ENCODE results near the gene SPR.

SPR gene

DNA sequence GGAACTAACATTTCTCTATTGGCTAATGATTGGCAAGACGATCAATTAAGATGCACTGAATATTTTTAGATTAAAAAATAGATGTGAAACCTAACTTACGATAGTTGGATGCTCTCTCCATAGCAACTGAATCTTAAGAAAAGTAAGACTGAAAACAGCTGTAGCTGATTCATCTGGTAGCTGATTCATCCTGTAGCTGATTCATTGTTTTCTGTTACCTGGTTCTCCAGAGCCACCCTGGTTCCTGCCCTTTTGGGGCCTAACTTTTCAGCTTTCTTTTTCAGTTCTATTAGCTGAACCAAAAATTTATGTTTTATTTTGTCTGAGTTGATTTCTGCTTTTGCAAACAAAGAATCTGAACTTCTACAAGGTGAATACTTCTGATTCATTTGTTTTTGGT is 22.7 kb upstream of the SPR start:
- H3K27me3 ChIP-seq (ENCODE audit: low read depth) = peaks cover 14% of the 10 kb centered on the region
- no peak for DNase-seq (ENCODE audit: low spot score in 2 of 2)
- peaks cover 7% of the 10 kb centered on the region for H3K4me1 ChIP-seq
- in situ Hi-C loops (cut with MboI; ENCODE audit: low sequenced_read_pairs) = loop anchor here (5.0 to 25.0 kb wide), 2 partner anchors 92 to 1327 kb away; no protein-coding TSS in a partner anchor
- no peaks in the 10 kb centered on the region for H3K36me3 ChIP-seq (replicated peaks)
- no peak overlapping the region for H3K4me3 ChIP-seq
- H3K9me3 ChIP-seq = no peaks in the 10 kb centered on the region

DNA sequence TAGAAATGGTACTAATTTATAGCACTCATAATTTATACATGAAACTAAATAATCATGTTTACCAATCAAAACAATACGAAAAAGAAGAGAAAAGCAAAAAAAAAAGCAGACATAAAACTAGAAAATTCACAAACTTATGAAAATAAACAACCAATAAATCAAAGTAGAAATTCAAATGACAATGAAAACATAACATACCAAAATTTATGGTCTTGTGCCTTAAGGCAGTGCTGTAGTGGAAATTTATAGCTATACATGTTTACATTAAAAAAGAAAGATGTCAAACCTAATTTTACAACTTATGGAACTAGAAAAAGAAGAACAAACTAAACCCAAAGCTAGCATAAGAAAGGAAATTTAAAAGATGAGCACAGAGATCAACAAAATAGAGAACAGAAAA is 16.1 kb upstream of the SPR start:
- in situ Hi-C loops (cut with MboI; ENCODE audit: low sequenced_read_pairs) = loop anchor here (25.0 kb wide), 1 partner anchor 1334 kb away; no protein-coding TSS in a partner anchor
- H3K27me3 ChIP-seq (ENCODE audit: low read depth) = peaks cover under 1% of the 10 kb centered on the region; the same call in 1 of the 2 replicates
- DNase-seq (ENCODE audit: low spot score in 2 of 2) = no peak
- H3K4me3 ChIP-seq = no peak overlapping the region
- H3K4me1 ChIP-seq = no peaks in the 10 kb centered on the region
- no peaks in the 10 kb centered on the region for H3K36me3 ChIP-seq (replicated peaks)
- no peaks in the 10 kb centered on the region for H3K9me3 ChIP-seq

DNA sequence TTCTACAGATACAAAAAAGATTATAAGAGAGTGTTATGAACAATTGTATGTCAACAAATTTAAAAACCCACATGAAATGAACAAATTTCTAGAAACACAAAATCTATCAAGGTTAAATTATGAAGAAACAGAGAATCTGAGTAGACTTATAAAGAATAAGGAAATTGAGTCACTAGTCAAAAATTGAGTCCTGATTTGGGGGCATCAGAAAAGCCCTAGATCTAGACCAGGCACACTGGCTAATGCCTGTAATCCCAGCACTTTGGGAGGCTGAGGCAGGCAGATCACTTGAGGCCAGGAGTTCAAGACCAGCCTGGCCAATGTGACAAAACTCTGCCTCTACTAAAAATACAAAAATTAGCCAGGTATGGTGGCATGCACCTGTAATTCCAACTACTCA is 15.3 kb upstream of the SPR start:
- DNase-seq (ENCODE audit: low spot score in 2 of 2) = no peak
- Histone ChIP-seq H3K4me1 (no peaks in the 10 kb centered on the region), H3K4me3 (no peak overlapping the region), H3K36me3 (replicated peaks) (no peaks in the 10 kb centered on the region), H3K27me3 (ENCODE audit: low read depth) (0 out of 2 replicates have a peak, but pooled peaks cover 2% of the 10 kb centered on the region), H3K9me3 (no peaks in the 10 kb centered on the region)
- in situ Hi-C loops (cut with MboI; ENCODE audit: low sequenced_read_pairs) = loop anchor here (25.0 kb wide), 1 partner anchor 1335 kb away; no protein-coding TSS in a partner anchor

DNA sequence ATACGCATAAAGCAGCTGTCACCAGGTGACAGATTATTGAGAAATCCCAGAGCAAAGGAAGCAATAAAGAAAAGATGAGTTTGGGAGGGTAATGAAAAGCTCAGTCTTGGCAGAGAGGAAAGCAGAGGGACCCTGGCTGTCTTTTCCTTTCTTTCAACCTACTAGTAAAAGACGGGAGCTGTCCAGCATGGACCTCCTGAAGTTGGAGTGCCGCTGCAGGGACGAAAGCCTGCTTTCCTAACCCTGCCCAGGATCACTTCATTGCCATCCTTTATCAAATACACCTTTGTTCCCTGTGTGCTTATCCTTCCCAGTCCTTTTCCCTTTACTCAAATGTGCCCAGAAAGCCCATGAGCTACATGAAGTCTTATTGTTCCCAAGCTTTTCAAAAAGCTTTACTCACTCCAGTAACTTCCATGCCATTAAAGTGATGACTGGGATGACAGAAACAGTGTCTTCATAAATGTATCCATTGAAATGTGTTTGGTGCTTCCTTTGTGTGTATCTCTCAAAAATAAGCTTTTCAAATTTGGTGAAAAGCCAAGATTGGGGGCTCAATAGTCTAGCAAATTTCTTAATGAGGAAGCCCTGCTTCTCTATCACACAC is 3.7 kb upstream of the SPR start:
- Histone ChIP-seq H3K36me3 (replicated peaks) (no peaks in the 10 kb centered on the region), H3K9me3 (no peaks in the 10 kb centered on the region), H3K4me1 (peaks cover 7% of the 10 kb centered on the region), H3K4me3 (no peak overlapping the region), H3K27me3 (ENCODE audit: low read depth) (peaks cover 7% of the 10 kb centered on the region)
- peak; percentile 49 to 81 for DNase-seq (ENCODE audit: low spot score in 2 of 2)
- in situ Hi-C loops (cut with MboI; ENCODE audit: low sequenced_read_pairs) = no loop called here

DNA sequence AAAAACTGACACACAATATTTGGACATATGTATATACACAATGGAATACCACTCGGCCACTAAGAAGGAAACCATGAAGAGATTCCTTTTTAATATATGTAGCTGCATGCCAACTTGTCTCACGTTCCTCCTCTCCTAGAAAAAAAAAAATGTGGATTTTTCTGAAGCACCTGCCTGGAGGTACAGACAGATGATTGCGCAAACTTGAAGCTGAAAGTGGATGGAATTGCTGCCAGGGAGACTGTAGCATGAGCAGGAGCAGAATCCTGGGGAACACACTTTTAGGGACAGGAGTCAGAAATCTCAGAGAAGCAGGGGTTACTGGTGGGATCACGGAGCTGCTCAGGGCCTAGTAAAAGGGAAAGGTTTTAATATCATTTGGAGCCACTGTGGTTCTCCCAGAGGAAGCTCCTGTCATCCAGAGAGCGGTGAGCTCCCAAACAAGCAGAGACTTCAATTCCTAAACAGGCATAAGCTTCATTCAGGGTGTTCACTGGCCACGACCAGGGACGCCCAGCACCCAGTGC is 640 bp upstream of the SPR start:
- in situ Hi-C loops (cut with MboI; ENCODE audit: low sequenced_read_pairs) = no loop called here
- DNase-seq (ENCODE audit: low spot score in 2 of 2) = no peak
- H3K4me1 ChIP-seq = peaks cover 11% of the 10 kb centered on the region
- no peaks in the 10 kb centered on the region for H3K9me3 ChIP-seq
- H3K27me3 ChIP-seq (ENCODE audit: low read depth) = no peaks in the 10 kb centered on the region
- peaks cover 4% of the 10 kb centered on the region; the same call in 1 of the 2 replicates for H3K36me3 ChIP-seq (replicated peaks)
- peak overlapping the region; percentile 42 for H3K4me3 ChIP-seq

DNA sequence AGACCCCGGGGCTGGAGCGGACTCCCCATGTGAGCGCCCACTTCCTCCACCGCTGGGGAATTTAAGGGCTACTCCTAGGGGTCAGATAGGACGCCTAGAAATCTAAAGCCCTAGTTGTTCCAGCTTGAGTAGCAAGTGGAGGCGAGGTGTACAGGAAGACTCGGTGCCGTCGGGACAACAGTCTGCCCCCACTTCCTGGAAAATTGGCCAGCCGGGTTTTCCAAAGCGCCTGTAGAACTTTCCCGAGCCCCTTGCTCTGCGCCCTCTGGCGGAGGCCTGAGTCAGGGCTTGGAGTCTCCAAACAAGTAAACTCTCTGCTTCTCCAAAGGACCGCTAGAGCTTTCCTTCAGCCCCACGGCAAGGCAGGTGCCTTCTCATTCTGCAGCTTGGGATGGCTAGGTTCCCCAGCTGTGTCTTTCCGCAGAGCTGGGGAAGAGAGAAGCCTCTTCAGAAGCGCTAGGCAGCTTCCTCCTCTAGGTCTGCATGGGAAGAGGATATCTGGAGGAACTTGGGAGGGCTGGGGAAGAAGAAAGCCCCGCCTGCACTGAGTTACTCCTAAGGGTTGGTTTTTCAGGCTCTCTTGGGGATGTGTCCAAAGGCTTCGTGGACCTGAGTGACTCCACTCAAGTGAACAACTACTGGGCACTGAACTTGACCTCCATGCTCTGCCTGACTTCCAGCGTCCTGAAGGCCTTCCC is 681 bp downstream of the SPR start:
- Histone ChIP-seq H3K9me3 (no peaks in the 10 kb centered on the region), H3K27me3 (ENCODE audit: low read depth) (no peaks in the 10 kb centered on the region), H3K4me3 (peak overlapping the region; percentile 42), H3K36me3 (replicated peaks) (peaks cover 4% of the 10 kb centered on the region; the same call in 1 of the 2 replicates), H3K4me1 (peaks cover 11% of the 10 kb centered on the region)
- in situ Hi-C loops (cut with MboI; ENCODE audit: low sequenced_read_pairs) = no loop called here
- peak; percentile 85 to 95 for DNase-seq (ENCODE audit: low spot score in 2 of 2)

DNA sequence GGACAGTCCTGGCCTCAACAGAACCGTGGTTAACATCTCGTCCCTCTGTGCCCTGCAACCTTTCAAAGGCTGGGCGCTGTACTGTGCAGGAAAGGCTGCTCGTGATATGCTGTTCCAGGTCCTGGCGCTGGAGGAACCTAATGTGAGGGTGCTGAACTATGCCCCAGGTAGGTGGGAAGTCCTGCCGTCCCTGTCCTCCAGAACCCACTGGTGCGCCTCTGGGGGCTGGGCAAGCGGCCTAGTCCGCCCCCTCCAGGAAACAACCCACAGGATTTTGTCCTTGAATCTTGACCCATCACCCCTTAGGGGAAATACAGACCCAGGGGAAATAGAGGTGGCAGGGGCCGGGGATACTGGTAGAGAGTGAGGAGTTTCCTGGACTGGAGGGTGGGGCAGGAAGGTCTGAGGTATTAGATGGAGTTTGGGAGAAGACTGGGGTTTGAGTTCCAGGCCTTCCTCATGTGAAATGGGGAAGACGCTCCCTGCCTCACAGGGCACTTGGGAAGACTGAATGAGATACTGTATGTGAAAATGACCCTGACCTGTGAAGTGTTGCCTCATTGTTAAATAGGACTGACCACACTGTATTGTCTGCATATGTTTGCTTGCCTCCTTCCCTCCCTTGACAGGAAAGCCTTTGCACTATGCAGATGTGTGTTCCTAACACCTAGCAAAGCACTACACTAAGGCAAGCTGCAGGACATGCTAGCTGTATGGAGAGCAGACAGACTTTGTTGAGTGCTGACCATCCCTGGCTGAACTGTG is 1.4 kb downstream of the SPR start:
- no peaks in the 10 kb centered on the region for H3K27me3 ChIP-seq (ENCODE audit: low read depth)
- peaks cover 11% of the 10 kb centered on the region for H3K4me1 ChIP-seq
- H3K36me3 ChIP-seq (replicated peaks) = peaks cover 4% of the 10 kb centered on the region; the same call in 1 of the 2 replicates
- in situ Hi-C loops (cut with MboI; ENCODE audit: low sequenced_read_pairs) = no loop called here
- H3K9me3 ChIP-seq = no peaks in the 10 kb centered on the region
- DNase-seq (ENCODE audit: low spot score in 2 of 2) = no peak
- peak overlapping the region; percentile 42 for H3K4me3 ChIP-seq

DNA sequence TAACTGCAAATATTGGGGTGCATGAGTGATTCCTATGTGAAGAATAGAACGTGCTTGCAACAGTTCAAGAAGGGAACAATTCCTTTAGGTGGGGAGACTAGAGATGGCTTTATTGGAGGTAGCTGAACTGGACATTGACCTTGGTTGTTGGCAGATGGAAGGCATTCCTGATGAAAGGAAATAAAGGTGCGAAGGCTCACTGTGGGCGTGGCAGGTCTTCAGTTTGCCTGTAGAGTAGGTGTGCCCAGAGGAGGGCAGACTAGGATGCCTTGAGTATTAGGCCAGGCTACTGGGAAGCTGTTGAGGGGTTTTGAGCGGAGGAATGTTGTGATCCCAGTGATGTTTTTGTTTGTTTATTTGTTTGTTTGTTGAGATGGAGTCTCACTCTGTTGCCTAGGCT is 2.8 kb downstream of the SPR start:
- Histone ChIP-seq H3K36me3 (replicated peaks) (peaks cover 4% of the 10 kb centered on the region; the same call in 1 of the 2 replicates), H3K4me1 (peaks cover 11% of the 10 kb centered on the region), H3K27me3 (ENCODE audit: low read depth) (no peaks in the 10 kb centered on the region), H3K4me3 (no peak overlapping the region), H3K9me3 (no peaks in the 10 kb centered on the region)
- in situ Hi-C loops (cut with MboI; ENCODE audit: low sequenced_read_pairs) = loop anchor here (5.0 kb wide), 1 partner anchor 272 kb away; no protein-coding TSS in a partner anchor
- no peak for DNase-seq (ENCODE audit: low spot score in 2 of 2)

DNA sequence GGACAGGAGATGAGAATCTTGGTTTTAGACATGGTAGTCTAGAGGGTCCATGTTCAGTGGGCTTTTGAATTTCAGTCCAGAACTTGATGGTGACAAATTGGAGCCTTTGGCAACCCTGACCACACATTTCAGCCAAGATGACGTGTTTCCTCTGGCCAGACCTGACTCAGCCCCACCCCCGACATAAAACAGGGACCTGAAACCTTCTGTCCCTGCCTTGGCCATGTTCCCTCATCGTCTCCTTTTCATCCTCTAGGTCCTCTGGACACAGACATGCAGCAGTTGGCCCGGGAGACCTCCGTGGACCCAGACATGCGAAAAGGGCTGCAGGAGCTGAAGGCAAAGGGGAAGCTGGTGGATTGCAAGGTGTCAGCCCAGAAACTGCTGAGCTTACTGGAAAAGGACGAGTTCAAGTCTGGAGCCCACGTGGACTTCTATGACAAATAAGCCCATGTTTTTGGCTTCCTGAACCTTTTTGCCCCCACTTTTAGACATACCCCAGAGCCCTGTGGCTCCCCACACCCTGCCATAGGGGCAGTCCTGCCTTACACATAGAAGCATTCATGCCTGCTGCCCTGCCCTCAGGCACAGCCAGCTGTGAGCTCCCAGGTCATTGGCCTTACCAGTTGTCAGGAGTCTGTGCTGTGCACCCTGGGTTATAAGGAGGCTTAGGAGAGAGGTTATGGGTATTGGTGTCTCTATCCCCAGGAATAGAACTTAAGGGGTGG is 4.0 kb downstream of the SPR start:
- H3K4me3 ChIP-seq = no peak overlapping the region
- H3K27me3 ChIP-seq (ENCODE audit: low read depth) = 0 out of 2 replicates have a peak, but pooled peaks cover 2% of the 10 kb centered on the region
- no peak for DNase-seq (ENCODE audit: low spot score in 2 of 2)
- in situ Hi-C loops (cut with MboI; ENCODE audit: low sequenced_read_pairs) = loop anchor here (5.0 kb wide), 1 partner anchor 271 kb away; no protein-coding TSS in a partner anchor
- H3K36me3 ChIP-seq (replicated peaks) = peaks cover 4% of the 10 kb centered on the region; the same call in 1 of the 2 replicates
- H3K9me3 ChIP-seq = no peaks in the 10 kb centered on the region
- peaks cover 11% of the 10 kb centered on the region for H3K4me1 ChIP-seq

DNA sequence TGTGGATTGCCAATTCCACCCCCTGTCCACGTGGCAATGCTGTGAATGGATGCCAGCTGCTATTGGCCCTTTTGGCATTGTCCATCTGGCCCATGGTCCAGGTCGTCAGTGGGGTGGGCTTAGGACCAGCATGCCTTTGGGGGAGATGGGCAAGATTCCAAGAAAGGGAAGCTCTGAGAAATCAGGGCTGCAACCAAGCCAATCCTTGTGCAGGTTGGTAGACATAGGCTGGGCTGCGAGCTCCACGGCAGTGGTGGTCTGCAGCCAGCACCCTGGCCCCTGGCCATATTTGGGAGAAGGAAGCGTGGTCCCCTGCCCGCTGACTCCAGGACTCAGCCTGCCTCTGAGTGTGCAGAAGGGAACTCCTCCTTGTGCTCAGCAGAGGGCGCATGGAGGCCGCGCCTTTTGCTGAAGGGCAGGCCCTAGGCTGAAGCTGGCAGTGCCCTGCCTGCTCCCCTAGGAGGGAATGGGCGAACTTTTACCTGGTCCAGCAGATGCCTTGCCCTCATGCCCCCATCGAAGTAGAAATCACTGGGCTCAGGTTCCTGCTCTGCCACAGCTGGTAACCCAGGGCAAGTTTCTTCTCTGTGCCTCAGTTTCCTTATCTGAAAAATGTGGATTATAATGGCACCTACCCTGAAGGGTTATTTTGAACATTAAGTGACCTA is 5.4 kb downstream of the SPR start:
- Histone ChIP-seq H3K4me3 (no peak overlapping the region), H3K4me1 (peaks cover 4% of the 10 kb centered on the region), H3K27me3 (ENCODE audit: low read depth) (0 out of 2 replicates have a peak, but pooled peaks cover 2% of the 10 kb centered on the region), H3K36me3 (replicated peaks) (peaks cover 4% of the 10 kb centered on the region; the same call in 1 of the 2 replicates), H3K9me3 (no peaks in the 10 kb centered on the region)
- in situ Hi-C loops (cut with MboI; ENCODE audit: low sequenced_read_pairs) = loop anchor here (5.0 kb wide), 1 partner anchor 270 kb away; no protein-coding TSS in a partner anchor
- DNase-seq (ENCODE audit: low spot score in 2 of 2) = peak in 1 of 2 experiments; percentile 58

DNA sequence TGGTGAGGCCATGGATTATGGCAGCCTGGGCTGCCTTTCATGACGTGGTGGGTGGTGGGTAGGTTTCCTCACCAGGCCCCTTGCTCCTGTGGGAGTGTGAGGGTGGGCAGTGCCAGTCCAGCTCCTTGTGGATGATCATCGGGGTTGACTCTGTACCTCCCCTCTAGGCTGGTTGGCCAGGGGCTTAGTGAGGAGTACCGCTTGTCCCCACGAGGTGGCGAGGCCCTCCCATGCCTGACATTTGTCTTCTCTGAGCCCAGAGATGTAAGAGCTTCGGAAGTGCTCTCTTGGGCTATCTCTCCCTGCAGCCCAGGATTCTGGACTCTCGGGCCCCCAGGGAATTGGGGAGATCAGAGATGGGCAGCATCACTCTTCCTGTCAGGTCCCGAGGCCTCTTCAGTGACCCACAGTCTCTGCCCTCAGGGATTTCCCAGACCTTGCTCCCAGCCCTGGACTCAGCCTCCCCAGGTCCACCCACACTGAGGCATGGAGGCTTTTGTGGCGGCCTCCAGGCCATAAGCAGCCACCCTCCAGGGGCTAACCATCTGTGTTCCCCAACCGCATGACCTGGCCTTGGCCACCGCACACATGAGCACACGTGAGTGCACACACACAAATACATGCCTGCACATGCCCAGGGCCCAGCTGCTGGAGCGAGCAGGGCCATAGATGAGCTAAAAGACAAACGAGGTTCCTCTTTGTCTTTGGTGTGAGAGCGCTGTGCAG is 6.5 kb downstream of the SPR start:
- 0 out of 2 replicates have a peak, but pooled peaks cover 2% of the 10 kb centered on the region for H3K27me3 ChIP-seq (ENCODE audit: low read depth)
- peak; percentile 58 to 77 for DNase-seq (ENCODE audit: low spot score in 2 of 2)
- H3K9me3 ChIP-seq = no peaks in the 10 kb centered on the region
- H3K4me3 ChIP-seq = no peak overlapping the region
- peaks cover 4% of the 10 kb centered on the region; the same call in 1 of the 2 replicates for H3K36me3 ChIP-seq (replicated peaks)
- H3K4me1 ChIP-seq = peaks cover under 1% of the 10 kb centered on the region; the same call in 1 of the 2 replicates
- in situ Hi-C loops (cut with MboI; ENCODE audit: low sequenced_read_pairs) = loop anchor here (5.0 kb wide), 1 partner anchor 269 kb away; no protein-coding TSS in a partner anchor

DNA sequence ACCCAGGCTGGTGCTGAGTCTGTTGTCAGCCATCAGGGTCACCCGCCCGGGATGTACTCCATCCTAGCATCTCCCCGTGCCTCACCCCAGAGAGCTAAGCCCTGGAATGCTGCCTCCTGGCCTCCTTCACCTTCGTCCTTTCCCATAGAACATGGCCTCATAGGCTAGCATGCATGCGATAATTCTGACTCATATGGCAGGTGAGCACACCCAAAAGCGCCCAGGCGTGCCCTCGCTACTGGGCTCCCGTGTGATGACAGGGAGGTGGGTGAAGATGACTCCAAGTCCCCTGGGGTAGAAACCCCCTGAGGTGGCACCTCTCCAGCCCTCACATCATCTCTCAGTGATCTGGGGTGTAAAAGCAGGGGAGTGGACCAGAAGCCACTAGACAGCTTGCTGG is 7.3 kb downstream of the SPR start:
- Histone ChIP-seq H3K4me1 (no peaks in the 10 kb centered on the region), H3K4me3 (no peak overlapping the region), H3K36me3 (replicated peaks) (peaks cover 4% of the 10 kb centered on the region; the same call in 1 of the 2 replicates), H3K27me3 (ENCODE audit: low read depth) (0 out of 2 replicates have a peak, but pooled peaks cover 2% of the 10 kb centered on the region), H3K9me3 (no peaks in the 10 kb centered on the region)
- DNase-seq (ENCODE audit: low spot score in 2 of 2) = no peak
- in situ Hi-C loops (cut with MboI; ENCODE audit: low sequenced_read_pairs) = loop anchor here (5.0 kb wide), 1 partner anchor 268 kb away; no protein-coding TSS in a partner anchor
